HFF-Myc (cell line): ENCODE measurements around the gene CTU2.

Experiments
- DNase-seq: peaks from one replicate; pipeline ENCODE4 v3.0.0-alpha.2; 2011; ENCODE audit warnings: low read depth; ENCODE audit errors: extremely low read depth
- H3K4me3 ChIP-seq: replicated peaks from 2 replicates; pipeline ENCODE4 v1.5.1; 2011; ENCODE audit warnings: low read depth, mild to moderate bottlenecking, control low read depth, low read length
- TF ChIP-seq, protein P1 (sequence below): IDR thresholded peaks from 2 replicates; pipeline ENCODE4 v1.5.1; 2012; ENCODE audit warnings: mild to moderate bottlenecking, low read depth, low read length, control low read depth; ENCODE audit errors: missing control alignments

Gene CTU2

DNA sequence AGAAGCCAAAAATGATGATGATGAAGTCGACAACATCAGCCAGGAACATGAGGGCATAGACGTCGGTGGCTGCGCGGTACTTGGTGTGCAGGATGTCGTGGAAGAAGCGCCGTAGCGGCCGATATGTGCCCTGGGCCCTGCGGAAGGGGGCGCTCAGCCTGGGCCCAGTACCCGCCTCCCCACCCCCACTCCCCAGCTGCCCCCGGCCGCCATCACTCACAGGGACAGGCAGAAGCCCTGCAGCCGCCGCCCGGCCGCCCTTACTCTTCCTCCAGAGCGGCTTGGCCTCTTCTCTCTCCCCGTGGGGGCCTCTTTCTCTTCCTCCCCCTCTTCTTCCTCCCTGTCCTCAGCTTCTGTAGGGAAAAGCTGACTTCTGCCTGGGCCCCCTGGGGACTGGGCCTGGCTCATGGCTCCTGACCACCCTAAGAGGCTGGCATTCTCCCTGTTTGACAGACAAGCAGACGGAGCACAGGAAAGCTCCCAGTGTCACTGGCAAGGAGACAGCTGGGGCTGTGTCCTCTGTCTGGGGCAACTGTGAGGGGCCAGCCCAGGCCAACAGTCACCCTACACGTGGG is 14.2 kb downstream of the CTU2 start:
- H3K4me3 ChIP-seq = no peak overlapping the region
- TF ChIP-seq, protein P1, sequence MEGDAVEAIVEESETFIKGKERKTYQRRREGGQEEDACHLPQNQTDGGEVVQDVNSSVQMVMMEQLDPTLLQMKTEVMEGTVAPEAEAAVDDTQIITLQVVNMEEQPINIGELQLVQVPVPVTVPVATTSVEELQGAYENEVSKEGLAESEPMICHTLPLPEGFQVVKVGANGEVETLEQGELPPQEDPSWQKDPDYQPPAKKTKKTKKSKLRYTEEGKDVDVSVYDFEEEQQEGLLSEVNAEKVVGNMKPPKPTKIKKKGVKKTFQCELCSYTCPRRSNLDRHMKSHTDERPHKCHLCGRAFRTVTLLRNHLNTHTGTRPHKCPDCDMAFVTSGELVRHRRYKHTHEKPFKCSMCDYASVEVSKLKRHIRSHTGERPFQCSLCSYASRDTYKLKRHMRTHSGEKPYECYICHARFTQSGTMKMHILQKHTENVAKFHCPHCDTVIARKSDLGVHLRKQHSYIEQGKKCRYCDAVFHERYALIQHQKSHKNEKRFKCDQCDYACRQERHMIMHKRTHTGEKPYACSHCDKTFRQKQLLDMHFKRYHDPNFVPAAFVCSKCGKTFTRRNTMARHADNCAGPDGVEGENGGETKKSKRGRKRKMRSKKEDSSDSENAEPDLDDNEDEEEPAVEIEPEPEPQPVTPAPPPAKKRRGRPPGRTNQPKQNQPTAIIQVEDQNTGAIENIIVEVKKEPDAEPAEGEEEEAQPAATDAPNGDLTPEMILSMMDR = no peak
- DNase-seq = no peak

DNA sequence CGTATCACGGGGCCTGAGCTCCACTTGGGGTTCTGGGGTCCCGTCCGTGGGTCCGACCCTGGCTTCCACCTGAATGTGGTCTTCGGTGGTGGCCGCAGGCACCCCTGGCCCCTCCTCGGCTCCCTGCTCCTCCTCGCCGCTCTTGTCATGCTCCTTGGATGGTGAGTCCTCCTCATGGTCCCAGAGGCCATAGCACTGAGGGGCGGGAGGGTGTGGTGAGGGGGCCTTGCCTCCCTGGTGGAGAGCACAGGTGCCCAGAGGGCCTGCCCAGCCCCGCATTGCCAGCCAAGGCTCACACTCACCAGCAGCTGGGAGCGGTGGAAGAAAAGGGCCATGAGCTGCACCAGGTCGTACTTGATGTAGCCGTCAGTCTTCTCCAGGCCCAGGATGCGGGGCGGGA is 14.9 kb downstream of the CTU2 start:
- no peak overlapping the region for H3K4me3 ChIP-seq
- DNase-seq = no peak
- TF ChIP-seq, protein P1 = no peak

DNA sequence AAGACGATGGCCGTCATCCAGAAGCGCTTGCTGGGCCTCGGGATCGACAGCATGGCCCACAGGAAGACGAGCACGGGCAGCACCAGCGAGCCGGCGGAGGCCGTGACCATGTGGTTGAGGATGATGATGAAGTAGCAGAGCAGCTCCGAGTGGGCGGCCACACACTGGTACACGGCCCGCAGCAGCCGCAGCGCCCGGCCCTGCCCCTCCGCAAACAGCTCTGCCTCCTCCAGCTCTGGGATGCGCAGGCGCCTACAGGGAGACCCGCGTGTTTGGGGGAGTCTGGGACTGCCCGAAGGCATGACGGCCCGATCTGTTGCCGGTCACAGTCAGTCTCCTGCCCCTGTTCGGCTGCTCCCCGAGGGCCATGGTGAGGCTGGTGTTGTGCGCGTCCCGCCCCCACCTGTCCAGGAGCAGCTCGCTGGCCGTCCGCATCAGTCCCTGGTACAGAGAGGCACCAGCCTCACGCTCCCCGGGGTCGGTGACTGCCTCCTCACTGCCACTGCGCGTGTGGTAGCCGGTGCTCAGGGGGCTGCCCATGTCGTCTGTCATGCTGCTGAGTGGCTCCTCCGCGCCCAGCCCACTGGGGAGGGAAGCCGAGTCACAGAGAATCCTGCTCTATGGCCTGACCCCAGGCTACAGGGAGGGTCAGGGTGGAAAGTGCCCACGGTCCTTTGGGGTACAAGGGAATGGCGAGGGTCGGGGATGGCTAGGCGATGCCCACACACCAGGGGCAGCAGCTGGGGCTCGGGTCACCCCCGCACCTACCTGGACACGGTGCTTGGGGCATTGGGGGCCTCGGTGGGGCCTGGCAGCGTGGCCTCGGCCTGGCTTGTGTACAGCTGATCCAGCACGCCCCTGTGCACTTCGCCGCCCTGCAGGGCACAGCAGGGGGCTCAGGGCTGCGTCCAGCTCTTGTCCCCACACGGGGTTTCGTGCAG is 15.8 kb downstream of the CTU2 start:
- TF ChIP-seq, protein P1 = no peak

DNA sequence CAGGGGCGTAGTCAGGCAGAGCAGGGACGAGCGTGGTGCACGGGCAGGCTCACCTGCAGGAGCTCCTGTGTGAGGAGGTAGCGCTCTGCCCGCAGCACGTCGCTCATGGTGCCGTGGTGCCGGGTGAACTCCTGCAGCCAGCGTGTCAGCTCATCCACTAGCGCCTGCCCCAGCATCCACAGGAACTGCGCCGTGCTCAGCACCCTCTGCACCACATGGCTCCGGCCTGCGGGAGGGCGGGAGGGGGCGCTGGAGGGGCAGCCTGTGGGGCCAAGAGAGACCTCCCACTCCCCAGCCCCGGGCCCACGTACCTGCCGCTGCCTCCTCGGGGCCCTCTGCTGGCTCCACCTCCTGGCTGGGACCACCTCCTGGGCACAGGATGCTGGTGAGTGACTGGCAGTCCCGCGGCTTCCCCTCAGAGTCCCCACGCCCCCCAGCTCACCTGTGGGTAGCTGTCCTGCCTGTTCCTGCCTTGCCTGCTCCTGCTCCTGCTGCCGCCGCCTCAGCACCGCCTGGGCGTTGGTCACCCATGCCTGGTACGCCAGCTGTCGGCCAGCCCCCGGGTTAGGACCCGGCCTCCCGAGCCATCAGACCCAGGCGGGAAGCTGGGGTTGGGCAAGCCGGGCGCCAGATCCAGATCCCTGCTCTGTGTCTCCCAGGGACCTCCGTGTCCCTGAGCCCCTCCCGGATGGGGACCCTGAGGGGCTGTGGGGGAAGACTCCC is 16.6 kb downstream of the CTU2 start:
- no peak overlapping the region for H3K4me3 ChIP-seq
- DNase-seq = no peak
- TF ChIP-seq, protein P1 = no peak

More for the DNA sequence above, 15.8 kb downstream of the CTU2 start:
- DNase-seq = no peak
- H3K4me3 ChIP-seq = no peak overlapping the region

DNA sequence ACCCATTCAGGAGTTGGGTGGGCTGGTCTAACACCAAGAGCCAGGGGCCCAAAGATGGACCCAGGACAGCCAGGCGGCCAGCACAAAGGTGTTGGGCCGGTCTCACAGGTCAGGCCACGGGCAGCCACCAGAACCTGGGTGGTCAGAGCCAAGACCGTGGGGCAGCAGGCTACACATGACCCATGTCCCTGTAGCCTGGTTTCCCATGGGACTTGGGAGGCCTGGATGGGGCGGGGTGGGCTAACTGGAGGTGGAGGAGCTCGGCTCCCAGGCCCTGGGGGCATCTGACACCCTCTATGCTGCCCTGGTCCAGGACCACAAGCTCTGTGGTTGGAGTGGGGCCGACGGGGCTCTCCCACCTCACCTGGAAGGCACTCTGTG is 17.2 kb downstream of the CTU2 start:
- TF ChIP-seq, protein P1 = no peak
- no peak for DNase-seq
- H3K4me3 ChIP-seq = no peak overlapping the region

DNA sequence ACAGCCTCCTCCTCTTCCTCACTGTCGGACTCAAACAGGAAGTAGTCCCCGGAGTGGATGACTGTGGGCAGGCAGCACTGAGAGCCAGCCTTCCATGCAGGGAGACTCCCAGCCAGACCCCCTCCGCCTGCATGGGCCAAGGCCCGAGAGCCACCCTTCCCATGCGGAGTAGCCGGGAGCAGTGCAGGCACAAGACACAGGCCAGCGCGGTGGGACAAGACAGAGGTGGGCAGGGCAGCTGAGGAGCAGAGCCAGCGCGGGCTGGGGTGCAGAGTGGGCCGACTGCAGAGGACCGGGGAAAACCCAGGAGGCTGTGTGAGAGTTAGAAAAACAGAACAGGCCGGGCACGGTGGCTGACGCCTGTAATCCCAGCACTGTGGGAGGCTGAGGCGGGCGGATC is 17.6 kb downstream of the CTU2 start:
- no peak overlapping the region for H3K4me3 ChIP-seq
- no peak for DNase-seq
- TF ChIP-seq, protein P1 = no peak
